Spleen (tissue), 11 donors: ENCODE data around the gene KLHL5. TPM values are rescaled to one million over a fixed set of nuclear protein-coding genes. Genes with fewer than 3 reads are reported as not detected.

Source experiments
- DNase-seq: peaks from one replicate; pipeline ENCODE4 v3.0.0-alpha.2; 2020
- H3K27ac ChIP-seq, 8 donors: fragments of 200-600 bp; sonication (generic) in 7 of 8; 1 replicate in 4 of 8; 2 replicates in 4 of 8; pipeline versions ENCODE4 v1.5.0 to v1.8.0; 2016 to 2021; ENCODE audit warnings: inconsistent platforms in 4 of 8, mild to moderate bottlenecking in 4 of 8, moderate library complexity in 1 of 8
- H3K27me3 ChIP-seq, 7 donors: fragments of 200-600 bp; sonication (generic) in 6 of 7; replicated peaks in 1 of 7; 1 replicate in 4 of 7; 2 replicates in 3 of 7; pipeline versions ENCODE4 v1.5.0 to v1.8.0; 2016 to 2021; ENCODE audit warnings: inconsistent platforms in 3 of 7, mild to moderate bottlenecking in 1 of 7
- H3K36me3 ChIP-seq, 6 donors: fragments of 200-600 bp; sonication (generic) in 5 of 6; 1 replicate in 4 of 6; 2 replicates in 2 of 6; pipeline versions ENCODE4 v1.5.0 to v1.8.0; 2016 to 2021; ENCODE audit warnings: inconsistent platforms in 2 of 6
- H3K4me1 ChIP-seq, 6 donors: fragments of 200-600 bp; sonication (generic) in 5 of 6; 1 replicate in 3 of 6; 2 replicates in 3 of 6; pipeline versions ENCODE4 v1.5.0 to v1.8.0; 2016 to 2021; ENCODE audit warnings: inconsistent platforms in 3 of 6
- H3K4me3 ChIP-seq, 8 donors: fragments of 200-600 bp; sonication (generic) in 7 of 8; 1 replicate in 4 of 8; 2 replicates in 4 of 8; pipeline versions ENCODE4 v1.5.0 to v1.8.0; 2016 to 2021; ENCODE audit warnings: inconsistent platforms in 4 of 8, mild to moderate bottlenecking in 4 of 8, moderate library complexity in 2 of 8
- H3K9me3 ChIP-seq, 8 donors: fragments of 200-600 bp; sonication (generic) in 7 of 8; 1 replicate in 4 of 8; 2 replicates in 4 of 8; pipeline versions ENCODE4 v1.5.0 to v1.8.0; 2016 to 2021; ENCODE audit warnings: inconsistent platforms in 4 of 8
- CTCF ChIP-seq, 11 experiments: fragments of 200-600 bp in 7 of 11; fragments of 450-650 bp in 4 of 11; sonication (generic) in 4 of 11; IDR thresholded peaks in 8 of 11; conservative IDR thresholded peaks in 3 of 11; 1 replicate in 7 of 11; 2 replicates in 4 of 11; pipeline versions ENCODE4 v1.4.0 to v1.8.0; 2016 to 2021; ENCODE audit warnings: antibody characterized with exemption in 11 of 11, inconsistent platforms in 4 of 11, mild to moderate bottlenecking in 1 of 11
- POLR2A ChIP-seq, 3 donors: fragments of 450-650 bp; IDR thresholded peaks; one replicate each; pipeline ENCODE4 v1.5.1; 2017; ENCODE audit warnings: antibody characterized with exemption in 3 of 3, mild to moderate bottlenecking in 1 of 3
- POLR2AphosphoS5 ChIP-seq, 3 donors: sonication (generic); formaldehyde crosslinking; IDR thresholded peaks; one replicate each; pipeline ENCODE4 v1.5.1; 2017; ENCODE audit warnings: antibody characterized with exemption in 3 of 3
- WGBS, 5 donors: extraction: QIAGEN DNeasy Blood & Tissue Kit in 3 of 5; methylation state at CpG; one replicate each; pipeline versions ENCODE4 v1.1.5 to v1.1.7; 2013 to 2018; 5-methylcytosine and 5-hydroxymethylcytosine counted together
- intact Hi-C: fragments of 100-400 bp; cut with DNase I; formaldehyde crosslinking; loops from one replicate; pipeline ENCODE4 v1.15.0; 2023; ENCODE audit warnings: low total_unique reads
- polyA plus RNA-seq, 3 donors: library from polyadenylated mRNA; stranded (reverse); fragments of 200-250 nt; gene quantifications; one replicate each; pipeline ENCODE4 v1.2.1, GENCODE V29; 2013
- total RNA-seq, 7 donors: library from RNA; depleted of rRNA in 3 of 7; stranded (reverse); fragments of >200 nt in 3 of 7; fragmentation: NEBNext Ultra II Directional in 4 of 7; extraction: Animal tissue kit (Norgen Biotek cat#: 25700) in 4 of 7; gene quantifications; one replicate each; pipeline versions ENCODE4 v1.1.0 to v1.2.1, GENCODE V29; 2016 to 2021
- donor health status: healthy with polysubstance abuse.
- donor health status: DM: no; HTN: no; CAD: no; lungs with moderate emphysema.
- donor health status: DM: no; HTN: no; CAD: no.
- donor health status: Bipolar disorder and iron deficiency.
- donor health status: healthy.
- donor health status: DM: no; HTN: no; CAD: no.
- donor health status: DM: yes; HTN: yes; CAD: no.

Gene KLHL5
- total and polyA plus RNA-seq, 10 donors: 7.5 to 46.9 (median 35.9) TPM

- H3K27ac ChIP-seq: no peak overlapping the region
- WGBS, 5 donors: 96 to 99% (median 98%) methylated on average over 3 of the region's 3 CpGs
- no peak for DNase-seq
- peaks cover 0 to 26% (median under 1%) of the 10 kb centered on the region in 6 donors for H3K4me1 ChIP-seq
- H3K4me3 ChIP-seq: no peak overlapping the region
- H3K9me3 ChIP-seq: no peaks in the 10 kb centered on the region
- no peaks in the 10 kb centered on the region for H3K36me3 ChIP-seq
- no peak for TF ChIP-seq POLR2AphosphoS5 (IDR thresholded peaks at IDR 0.05)
- TF ChIP-seq POLR2A (IDR thresholded peaks at IDR 0.05): no peak
- TF ChIP-seq CTCF (IDR thresholded peaks at IDR 0.05 in 8 of 11, conservative IDR thresholded peaks at IDR 0.05 in 3 of 11): no peak
- no peaks in the 10 kb centered on the region for H3K27me3 ChIP-seq
- intact Hi-C loops: no loop called here
These were observed 5.4 kb downstream of the KLHL5 start for GRCh38 chr4:39067451-39067850.

- no peak overlapping the region for H3K27ac ChIP-seq
- intact Hi-C loops: no loop called here
- H3K27me3 ChIP-seq: no peaks in the 10 kb centered on the region
- no peak overlapping the region for H3K4me3 ChIP-seq
- H3K36me3 ChIP-seq: no peaks in the 10 kb centered on the region
- 68 to 86% (median 78%) methylated on average over 3 of the region's 3 CpGs for WGBS, 5 donors
- TF ChIP-seq POLR2A (IDR thresholded peaks at IDR 0.05): no peak
- TF ChIP-seq POLR2AphosphoS5 (IDR thresholded peaks at IDR 0.05): no peak
- no peaks in the 10 kb centered on the region for H3K9me3 ChIP-seq
- H3K4me1 ChIP-seq: peaks cover 0 to 14% (median 0%) of the 10 kb centered on the region in 6 donors
- no peak for DNase-seq
These were observed 6.9 kb downstream of the KLHL5 start for GRCh38 chr4:39068907-39069306.

GRCh38 chr4:39078829-39079228 lies 16.8 kb downstream of the KLHL5 start:
- DNase-seq: no peak
- no peak overlapping the region for H3K27ac ChIP-seq
- no peaks in the 10 kb centered on the region for H3K9me3 ChIP-seq
- H3K27me3 ChIP-seq: no peaks in the 10 kb centered on the region
- no peaks in the 10 kb centered on the region for H3K4me1 ChIP-seq
- 93 to 99% (median 94%) methylated on average over 2 of the region's 2 CpGs for whole genome bisulfite sequencing, 5 donors
- H3K36me3 ChIP-seq: peaks cover 0 to 44% (median 12%) of the 10 kb centered on the region in 6 donors
- TF ChIP-seq CTCF (IDR thresholded peaks at IDR 0.05 in 8 of 11, conservative IDR thresholded peaks at IDR 0.05 in 3 of 11) (no peak), POLR2AphosphoS5 (IDR thresholded peaks at IDR 0.05) (no peak)
- no peak overlapping the region for H3K4me3 ChIP-seq
- intact Hi-C loops: no loop called here

GRCh38 chr4:39083164-39083563 lies 21.1 kb downstream of the KLHL5 start:
- no peak overlapping the region for H3K4me3 ChIP-seq
- no peaks in the 10 kb centered on the region for H3K27me3 ChIP-seq
- no peaks in the 10 kb centered on the region for H3K9me3 ChIP-seq
- TF ChIP-seq POLR2AphosphoS5 (IDR thresholded peaks at IDR 0.05) (no peak), POLR2A (IDR thresholded peaks at IDR 0.05) (no peak), CTCF (IDR thresholded peaks at IDR 0.05 in 8 of 11, conservative IDR thresholded peaks at IDR 0.05 in 3 of 11) (no peak)
- H3K4me1 ChIP-seq: no peaks in the 10 kb centered on the region
- intact Hi-C loops: no loop called here
- H3K27ac ChIP-seq: no peak overlapping the region
- no peak for DNase-seq
- peaks cover 0 to 66% (median 11%) of the 10 kb centered on the region in 6 donors for H3K36me3 ChIP-seq

GRCh38 chr4:39085891-39086290 lies 23.9 kb downstream of the KLHL5 start:
- Histone ChIP-seq H3K27ac (no peak overlapping the region), H3K4me3 (no peak overlapping the region), H3K36me3 (peaks cover 0 to 71% (median 11%) of the 10 kb centered on the region in 6 donors), H3K27me3 (no peaks in the 10 kb centered on the region), H3K9me3 (no peaks in the 10 kb centered on the region), H3K4me1 (no peaks in the 10 kb centered on the region)
- TF ChIP-seq POLR2AphosphoS5 (IDR thresholded peaks at IDR 0.05): no peak
- TF ChIP-seq POLR2A (IDR thresholded peaks at IDR 0.05): no peak
- no peak for TF ChIP-seq CTCF (IDR thresholded peaks at IDR 0.05 in 8 of 11, conservative IDR thresholded peaks at IDR 0.05 in 3 of 11)
- DNase-seq: no peak
- 91 to 95% (median 93%) methylated on average over 5 of the region's 5 CpGs for WGBS, 5 donors
- intact Hi-C loops: no loop called here
